GM12801 (cell line): ENCODE results near the gene TP73.

Experiments used
- CTCF ChIP-seq: IDR thresholded peaks from one replicate; pipeline ENCODE4 v1.5.1; 2011; ENCODE audit warnings: control low read depth; ENCODE audit not compliant: insufficient read length; ENCODE audit errors: extremely low read depth

TP73 gene

GRCh38 chr1:3641046-3641760 lies 11.1 kb upstream of the TP73 start:
- TF ChIP-seq CTCF = no peak

- TF ChIP-seq CTCF = no peak
Measured at GRCh38 chr1:3641816-3642215, 10.5 kb upstream of the TP73 start.

- TF ChIP-seq CTCF = no peak
Measured at GRCh38 chr1:3642919-3643675, 9.2 kb upstream of the TP73 start.

- no peak for TF ChIP-seq CTCF
Measured at GRCh38 chr1:3644273-3644672, 8.0 kb upstream of the TP73 start.

GRCh38 chr1:3645247-3645646 lies 7.1 kb upstream of the TP73 start:
- no peak for TF ChIP-seq CTCF

- no peak for TF ChIP-seq CTCF
Measured at GRCh38 chr1:3645666-3646355, 6.5 kb upstream of the TP73 start.

- no peak for TF ChIP-seq CTCF
Measured at GRCh38 chr1:3646596-3646995, 5.7 kb upstream of the TP73 start.
